ENCODE measurements around the gene ITGBL1.

- no peak for TF ChIP-seq CTCF (conservative IDR thresholded peaks at IDR 0.05; ENCODE audit: low read depth in 2 of 2)
- no peak for TF ChIP-seq POLR2AphosphoS5 (IDR thresholded peaks at IDR 0.05; ENCODE audit: low read depth)
- no peak for TF ChIP-seq REST (IDR thresholded peaks at IDR 0.05; ENCODE audit: unreplicated experiment)
- TF ChIP-seq ETS1 (IDR thresholded peaks at IDR 0.05): no peak
- no peak for TF ChIP-seq EZH2phosphoT487 (IDR thresholded peaks at IDR 0.05; ENCODE audit: unreplicated experiment)
- TF ChIP-seq EZH2 (IDR thresholded peaks at IDR 0.05; ENCODE audit: low read depth, unreplicated experiment): no peak
- TF ChIP-seq STAT1 (IDR thresholded peaks at IDR 0.05; ENCODE audit: unreplicated experiment): no peak
- no peak for TF ChIP-seq ZNF114 (CRISPR knock-in tag; IDR thresholded peaks at IDR 0.05)
Measured at GRCh38 chr13:101763191-101763590, 310.7 kb downstream of the ITGBL1 start.

Data from GM23338 (cell line).